ENCODE results near the gene WFDC1. TPM values are rescaled to one million over a fixed set of nuclear protein-coding genes. Genes with fewer than 3 reads are reported as not detected.

The WFDC1 gene
- total and polyA plus RNA-seq, 10 of the 15 experiments (the other 5 are each of a cell fraction or from before 2014, with no cell fraction given): not detected

DNA sequence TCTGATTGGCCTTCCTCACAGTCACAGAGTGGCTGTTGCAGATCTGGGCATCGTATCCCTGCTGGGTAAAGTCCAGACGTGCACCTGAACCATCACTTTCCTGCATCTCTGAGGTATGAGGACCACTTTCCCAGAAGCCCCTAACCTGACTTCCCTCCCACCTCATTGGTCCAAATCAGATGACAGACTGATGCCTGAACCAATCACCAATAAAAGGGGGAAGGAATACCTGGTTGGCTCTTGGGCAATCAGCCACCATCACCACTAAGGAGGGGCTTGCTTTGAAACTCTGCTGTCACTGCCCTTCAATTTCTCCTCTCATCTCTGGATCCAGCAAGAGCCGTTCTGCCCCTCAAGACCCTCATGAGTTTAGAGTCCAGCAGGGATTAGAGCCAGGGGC is 13.6 kb upstream of the WFDC1 start:
- CTCF ChIA-PET: interaction anchor here (6.1 kb wide), 1 partner anchor 225 kb away, joined by 63 read pairs; no protein-coding TSS in a partner anchor

More for the DNA sequence above, 13.6 kb upstream of the WFDC1 start:
- no peaks in the 10 kb centered on the region for H3K4me1 ChIP-seq (ENCODE audit: control insufficient read depth, insufficient read depth, low read length)
- ATAC-seq (no peak), FAIRE-seq (no peak), DNase-seq (ENCODE audit: low read depth, low spot score) (no peak)
- TF ChIP-seq TCF7 (IDR thresholded peaks at IDR 0.05; ENCODE audit: borderline replicate concordance) (no peak), SIN3A (IDR thresholded peaks at IDR 0.05; ENCODE audit: low read depth, low read length) (no peak), RBBP5 (conservative IDR thresholded peaks at IDR 0.05) (no peak), HDGF (IDR thresholded peaks at IDR 0.05) (no peak), SRF (IDR thresholded peaks at IDR 0.05; ENCODE audit: low read depth in 2 of 2, low read length in 2 of 2) (no peak), CBFB (IDR thresholded peaks at IDR 0.05; ENCODE audit: low read depth) (no peak), WRNIP1 (IDR thresholded peaks at IDR 0.05; ENCODE audit: borderline replicate concordance, low read depth, low read length) (no peak), TARDBP (IDR thresholded peaks at IDR 0.05; ENCODE audit: borderline replicate concordance) (no peak), CHD1 (IDR thresholded peaks at IDR 0.05; ENCODE audit: low read depth, low read length) (no peak), ASH2L (IDR thresholded peaks at IDR 0.05; ENCODE audit: borderline replicate concordance, low read depth) (no peak), CHD2 (IDR thresholded peaks at IDR 0.05; ENCODE audit: borderline replicate concordance, low read depth, low read length) (no peak), HDAC2 (IDR thresholded peaks at IDR 0.05) (no peak), NFYB (IDR thresholded peaks at IDR 0.05; ENCODE audit: insufficient read depth, low read depth, low read length) (peak; percentile 93), YY1 (IDR thresholded peaks at IDR 0.05; ENCODE audit: low read depth, low read length) (no peak), BMI1 (IDR thresholded peaks at IDR 0.05; ENCODE audit: borderline replicate concordance) (no peak), RAD51 (IDR thresholded peaks at IDR 0.05) (no peak), EZH2 (IDR thresholded peaks at IDR 0.05; ENCODE audit: borderline replicate concordance, control insufficient read depth, low read depth, low read length) (no peak), JUND (IDR thresholded peaks at IDR 0.05; ENCODE audit: low read depth, low read length) (no peak), SP1 (IDR thresholded peaks at IDR 0.05; ENCODE audit: low read depth, low read length) (peak; percentile 75), PML (IDR thresholded peaks at IDR 0.05; ENCODE audit: low read length) (no peak)
- TF ChIP-seq, protein P1, sequence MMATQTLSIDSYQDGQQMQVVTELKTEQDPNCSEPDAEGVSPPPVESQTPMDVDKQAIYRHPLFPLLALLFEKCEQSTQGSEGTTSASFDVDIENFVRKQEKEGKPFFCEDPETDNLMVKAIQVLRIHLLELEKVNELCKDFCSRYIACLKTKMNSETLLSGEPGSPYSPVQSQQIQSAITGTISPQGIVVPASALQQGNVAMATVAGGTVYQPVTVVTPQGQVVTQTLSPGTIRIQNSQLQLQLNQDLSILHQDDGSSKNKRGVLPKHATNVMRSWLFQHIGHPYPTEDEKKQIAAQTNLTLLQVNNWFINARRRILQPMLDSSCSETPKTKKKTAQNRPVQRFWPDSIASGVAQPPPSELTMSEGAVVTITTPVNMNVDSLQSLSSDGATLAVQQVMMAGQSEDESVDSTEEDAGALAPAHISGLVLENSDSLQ (IDR thresholded peaks at IDR 0.05): peak; percentile 94
- TF ChIP-seq, protein P2, sequence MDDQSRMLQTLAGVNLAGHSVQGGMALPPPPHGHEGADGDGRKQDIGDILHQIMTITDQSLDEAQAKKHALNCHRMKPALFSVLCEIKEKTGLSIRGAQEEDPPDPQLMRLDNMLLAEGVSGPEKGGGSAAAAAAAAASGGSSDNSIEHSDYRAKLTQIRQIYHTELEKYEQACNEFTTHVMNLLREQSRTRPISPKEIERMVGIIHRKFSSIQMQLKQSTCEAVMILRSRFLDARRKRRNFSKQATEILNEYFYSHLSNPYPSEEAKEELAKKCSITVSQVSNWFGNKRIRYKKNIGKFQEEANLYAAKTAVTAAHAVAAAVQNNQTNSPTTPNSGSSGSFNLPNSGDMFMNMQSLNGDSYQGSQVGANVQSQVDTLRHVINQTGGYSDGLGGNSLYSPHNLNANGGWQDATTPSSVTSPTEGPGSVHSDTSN (IDR thresholded peaks at IDR 0.05; ENCODE audit: insufficient replicate concordance, low read depth, low read length): peak; percentile 91
- TF ChIP-seq, protein P3, sequence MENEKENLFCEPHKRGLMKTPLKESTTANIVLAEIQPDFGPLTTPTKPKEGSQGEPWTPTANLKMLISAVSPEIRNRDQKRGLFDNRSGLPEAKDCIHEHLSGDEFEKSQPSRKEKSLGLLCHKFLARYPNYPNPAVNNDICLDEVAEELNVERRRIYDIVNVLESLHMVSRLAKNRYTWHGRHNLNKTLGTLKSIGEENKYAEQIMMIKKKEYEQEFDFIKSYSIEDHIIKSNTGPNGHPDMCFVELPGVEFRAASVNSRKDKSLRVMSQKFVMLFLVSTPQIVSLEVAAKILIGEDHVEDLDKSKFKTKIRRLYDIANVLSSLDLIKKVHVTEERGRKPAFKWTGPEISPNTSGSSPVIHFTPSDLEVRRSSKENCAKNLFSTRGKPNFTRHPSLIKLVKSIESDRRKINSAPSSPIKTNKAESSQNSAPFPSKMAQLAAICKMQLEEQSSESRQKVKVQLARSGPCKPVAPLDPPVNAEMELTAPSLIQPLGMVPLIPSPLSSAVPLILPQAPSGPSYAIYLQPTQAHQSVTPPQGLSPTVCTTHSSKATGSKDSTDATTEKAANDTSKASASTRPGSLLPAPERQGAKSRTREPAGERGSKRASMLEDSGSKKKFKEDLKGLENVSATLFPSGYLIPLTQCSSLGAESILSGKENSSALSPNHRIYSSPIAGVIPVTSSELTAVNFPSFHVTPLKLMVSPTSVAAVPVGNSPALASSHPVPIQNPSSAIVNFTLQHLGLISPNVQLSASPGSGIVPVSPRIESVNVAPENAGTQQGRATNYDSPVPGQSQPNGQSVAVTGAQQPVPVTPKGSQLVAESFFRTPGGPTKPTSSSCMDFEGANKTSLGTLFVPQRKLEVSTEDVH (IDR thresholded peaks at IDR 0.05; ENCODE audit: low read depth, partially characterized antibody): no peak
- no peak overlapping the region for H2AFZ ChIP-seq (ENCODE audit: control insufficient read depth, low read depth, low read length)
- ChIA-PET RAD21 (ENCODE audit: unreplicated experiment) (no interaction called here), POLR2A (no interaction called here), SMC1A (ENCODE audit: uncharacterized antibody, unreplicated experiment) (interaction anchor here (2.1 kb wide), 1 partner anchor 225 kb away, joined by 5 read pairs; no protein-coding TSS in a partner anchor)
- no peaks in the 10 kb centered on the region for H3K36me3 ChIP-seq (ENCODE audit: control insufficient read depth in 2 of 2, insufficient read depth in 2 of 2, low read length in 1 of 2)
- H3K27ac ChIP-seq (ENCODE audit: control insufficient read depth, insufficient read depth): no peak overlapping the region
- no TSS peak for BruUV-seq (replicated peaks)
- no peaks in the 10 kb centered on the region for H3K9me3 ChIP-seq (replicated peaks; ENCODE audit: control insufficient read depth, insufficient read depth, low read length)
- H3K4me3 ChIP-seq: no peak overlapping the region
- H3K9ac ChIP-seq (ENCODE audit: control insufficient read depth, insufficient read depth, low read length): no peak overlapping the region
- H3K79me2 ChIP-seq (ENCODE audit: control insufficient read depth, insufficient read depth, low read length): no peaks in the 10 kb centered on the region
- H3K27me3 ChIP-seq (replicated peaks in 1 of 2; ENCODE audit: control insufficient read depth in 2 of 2, insufficient read depth in 2 of 2, low read length in 1 of 2): peaks cover 0 to 4% of the 10 kb centered on the region in 2 experiments; a peak in 2 of 4 replicates
- in situ Hi-C loops (cut with MboI): no loop called here
- H4K20me1 ChIP-seq (ENCODE audit: control insufficient read depth, insufficient read depth): no peaks in the 10 kb centered on the region
- 27% methylated on average over 3 of the region's 3 CpGs for WGBS (ENCODE audit: insufficient coverage, insufficient replicate concordance, low lambda C conversion rate, missing lambda C conversion rate)
- intact Hi-C loops (cut with micrococcal nuclease; ENCODE audit: unreplicated experiment): no loop called here
- H3K4me2 ChIP-seq (ENCODE audit: control insufficient read depth, insufficient read depth): no peak overlapping the region
